ENCODE measurements around the gene CMTM3.

DNA sequence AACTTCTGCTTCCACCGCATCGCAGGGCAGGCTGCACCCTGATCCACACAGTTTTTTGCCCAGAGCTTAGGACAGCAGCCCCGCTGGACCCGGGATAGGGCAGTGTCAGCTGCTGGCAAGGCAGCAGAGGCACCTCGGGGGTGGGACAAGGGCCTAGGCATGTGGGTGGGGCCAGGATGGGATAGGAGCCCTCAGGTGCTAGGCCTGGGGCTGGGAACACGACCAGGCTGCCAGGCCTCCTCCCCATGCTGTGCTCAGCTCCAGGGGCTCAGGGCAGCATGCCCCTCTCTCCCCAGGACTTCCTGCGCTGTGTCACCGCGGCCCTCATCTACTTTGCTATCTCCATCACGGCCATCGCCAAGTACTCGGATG, 4.6 kb downstream of the CMTM3 start:
- no peak for TF ChIP-seq EZH2 (IDR thresholded peaks at IDR 0.05)
- TF ChIP-seq, protein P1, sequence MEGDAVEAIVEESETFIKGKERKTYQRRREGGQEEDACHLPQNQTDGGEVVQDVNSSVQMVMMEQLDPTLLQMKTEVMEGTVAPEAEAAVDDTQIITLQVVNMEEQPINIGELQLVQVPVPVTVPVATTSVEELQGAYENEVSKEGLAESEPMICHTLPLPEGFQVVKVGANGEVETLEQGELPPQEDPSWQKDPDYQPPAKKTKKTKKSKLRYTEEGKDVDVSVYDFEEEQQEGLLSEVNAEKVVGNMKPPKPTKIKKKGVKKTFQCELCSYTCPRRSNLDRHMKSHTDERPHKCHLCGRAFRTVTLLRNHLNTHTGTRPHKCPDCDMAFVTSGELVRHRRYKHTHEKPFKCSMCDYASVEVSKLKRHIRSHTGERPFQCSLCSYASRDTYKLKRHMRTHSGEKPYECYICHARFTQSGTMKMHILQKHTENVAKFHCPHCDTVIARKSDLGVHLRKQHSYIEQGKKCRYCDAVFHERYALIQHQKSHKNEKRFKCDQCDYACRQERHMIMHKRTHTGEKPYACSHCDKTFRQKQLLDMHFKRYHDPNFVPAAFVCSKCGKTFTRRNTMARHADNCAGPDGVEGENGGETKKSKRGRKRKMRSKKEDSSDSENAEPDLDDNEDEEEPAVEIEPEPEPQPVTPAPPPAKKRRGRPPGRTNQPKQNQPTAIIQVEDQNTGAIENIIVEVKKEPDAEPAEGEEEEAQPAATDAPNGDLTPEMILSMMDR (IDR thresholded peaks at IDR 0.05) = no peak
- no peak for TF ChIP-seq EZH2phosphoT487 (IDR thresholded peaks at IDR 0.05)
